HL-60/S4 treated with phorbol 12-myristate 13-acetate at 8.2 ng/mL for 4 days and 3 days (cell line): ENCODE results near the gene SCYL2.
"Not testable (repeated sequence)": the region's sequence is repeated elsewhere in the genome, so short reads cannot be mapped to it uniquely, and the experiment has no call there.

Experiments
- in situ Hi-C: fragments of 300-500 bp; cut with MboI; formaldehyde crosslinking; loops from 2 replicates; pipeline ENCODE4 v1.15.0; 2022; ENCODE audit warnings: low sequenced_read_pairs

The SCYL2 gene

GRCh38 chr12:100324498-100324897, 57.5 kb downstream of the SCYL2 start:
- in situ Hi-C loops: no loop called here

- in situ Hi-C loops: no loop called here
Measured at GRCh38 chr12:100326208-100326607, 59.2 kb downstream of the SCYL2 start.

- in situ Hi-C loops: no loop called here
Measured at GRCh38 chr12:100329800-100330199, 62.8 kb downstream of the SCYL2 start.

- in situ Hi-C loops: no loop called here
Measured at GRCh38 chr12:100331871-100332270, 64.9 kb downstream of the SCYL2 start.

- in situ Hi-C loops: no loop called here
Measured at GRCh38 chr12:100332852-100333251, 65.9 kb downstream of the SCYL2 start.

- in situ Hi-C loops: no loop called here
Measured at GRCh38 chr12:100337299-100337698, 70.3 kb downstream of the SCYL2 start.

GRCh38 chr12:100337727-100338126, 70.8 kb downstream of the SCYL2 start:
- in situ Hi-C loops: no loop called here

- in situ Hi-C loops: no loop called here
Measured at GRCh38 chr12:100339071-100339470, 72.1 kb downstream of the SCYL2 start.

- in situ Hi-C loops: not testable (repeated sequence)
Measured at GRCh38 chr12:100342897-100343296, 75.9 kb downstream of the SCYL2 start.

- in situ Hi-C loops: not testable (repeated sequence)
Measured at GRCh38 chr12:100344351-100344750, 77.4 kb downstream of the SCYL2 start.

- in situ Hi-C loops: no loop called here
Measured at GRCh38 chr12:100345020-100345767, 78.2 kb downstream of the SCYL2 start.

GRCh38 chr12:100346660-100347059, 79.7 kb downstream of the SCYL2 start:
- in situ Hi-C loops: no loop called here

GRCh38 chr12:100348657-100349454, 81.9 kb downstream of the SCYL2 start:
- in situ Hi-C loops: no loop called here

- in situ Hi-C loops: no loop called here
Measured at GRCh38 chr12:100356644-100357223, 89.8 kb downstream of the SCYL2 start, which contains the start of gene SLC17A8. TSS of gene SLC17A8 (plus strand) at chr12:100357074. CDS start at chr12:100357392, 318 bp downstream.

- in situ Hi-C loops: no loop called here
Measured at GRCh38 chr12:100359248-100359647, 92.3 kb downstream of the SCYL2 start.

- in situ Hi-C loops: no loop called here
Measured at GRCh38 chr12:100359822-100360221, 92.8 kb downstream of the SCYL2 start.

GRCh38 chr12:100360450-100360849, 93.5 kb downstream of the SCYL2 start:
- in situ Hi-C loops: no loop called here

GRCh38 chr12:100364324-100364723, 97.3 kb downstream of the SCYL2 start:
- in situ Hi-C loops: no loop called here

- in situ Hi-C loops: no loop called here
Measured at GRCh38 chr12:100365411-100365810, 98.4 kb downstream of the SCYL2 start.

- in situ Hi-C loops: no loop called here
Measured at GRCh38 chr12:100368066-100368465, 101.1 kb downstream of the SCYL2 start.

GRCh38 chr12:100371146-100371545, 104.2 kb downstream of the SCYL2 start:
- in situ Hi-C loops: no loop called here
